Activated CD8-positive, alpha-beta memory T cell treated with anti-CD3 and anti-CD28 coated beads for 48 hours (primary cell): ENCODE data around the gene ALLC.

Source experiments
- DNase-seq, 3 experiments: peaks; one replicate each; pipeline ENCODE4 v3.0.0-alpha.2; 2020; ENCODE audit warnings: low read depth in 2 of 3, low spot score in 2 of 3

ALLC gene

GRCh38 chr2:3712831-3713503 is 55.0 kb downstream of the ALLC start:
- no peak for DNase-seq

- no peak for DNase-seq
These were observed 60.7 kb downstream of the ALLC start for GRCh38 chr2:3718679-3719078.

GRCh38 chr2:3725002-3725401 is 67.0 kb downstream of the ALLC start:
- DNase-seq = no peak

- DNase-seq = no peak
These were observed 67.7 kb downstream of the ALLC start for GRCh38 chr2:3725458-3726250.

GRCh38 chr2:3726511-3726910 is 68.5 kb downstream of the ALLC start:
- no peak for DNase-seq

GRCh38 chr2:3727397-3728045 is 69.5 kb downstream of the ALLC start:
- DNase-seq = no peak

GRCh38 chr2:3728104-3729054 is 70.4 kb downstream of the ALLC start:
- no peak for DNase-seq

- DNase-seq = no peak
These were observed 71.1 kb downstream of the ALLC start for GRCh38 chr2:3729055-3729448.

GRCh38 chr2:3729786-3730185 is 71.8 kb downstream of the ALLC start:
- no peak for DNase-seq

- no peak for DNase-seq
These were observed 72.6 kb downstream of the ALLC start for GRCh38 chr2:3730646-3731045.

- no peak for DNase-seq
These were observed 73.8 kb downstream of the ALLC start for GRCh38 chr2:3731829-3732228.

- DNase-seq = no peak
These were observed 78.1 kb downstream of the ALLC start for GRCh38 chr2:3736112-3736511.

GRCh38 chr2:3737128-3737527 is 79.1 kb downstream of the ALLC start:
- no peak for DNase-seq

GRCh38 chr2:3738454-3738853 is 80.5 kb downstream of the ALLC start:
- no peak for DNase-seq

- DNase-seq = no peak
These were observed 81.3 kb downstream of the ALLC start for GRCh38 chr2:3739313-3739712.

- DNase-seq = no peak
These were observed 83.4 kb downstream of the ALLC start for GRCh38 chr2:3741396-3741795.

- no peak for DNase-seq
These were observed 84.0 kb downstream of the ALLC start for GRCh38 chr2:3741867-3742602.

GRCh38 chr2:3742743-3743508 is 84.9 kb downstream of the ALLC start:
- DNase-seq = no peak

- no peak for DNase-seq
These were observed 86.1 kb downstream of the ALLC start for GRCh38 chr2:3743951-3744555.
